Left colon (tissue), 2 donors: Measurements from ENCODE around the gene P2RX3. TPM values are rescaled to one million over a fixed set of nuclear protein-coding genes. Genes with fewer than 3 reads are reported as not detected.
"Not testable (repeated sequence)": the region's sequence is repeated elsewhere in the genome, so short reads cannot be mapped to it uniquely, and the experiment has no call there.

ENCODE experiments used
- ATAC-seq: fragments of 200-7000 bp; cut with Tn5 transposase; one replicate; pipeline ENCODE4 v1.9.1; 2020; ENCODE audit warnings: mild to moderate bottlenecking, moderate library complexity
- DNase-seq, 2 donors: peaks; one replicate each; pipeline ENCODE4 v3.0.0-alpha.2; 2020
- intact Hi-C, 2 donors: fragments of 100-400 bp; cut with DNase I in 1 of 2; cut with micrococcal nuclease in 1 of 2; formaldehyde crosslinking; loops; one replicate each; pipeline versions ENCODE4 v1.11.2 to v1.14.0; 2022; cut with DNase I, micrococcal nuclease
- total RNA-seq, 2 donors: library from RNA; stranded (reverse); fragmentation: NEBNext Ultra II Directional; extraction: Animal tissue kit (Norgen Biotek cat#: 25700); gene quantifications; one replicate each; pipeline ENCODE4 v1.2.1, GENCODE V29; 2021
- donor health status: DM: no; HTN: no; CAD: no.
- donor health status: DM: yes; HTN: yes; CAD: no.

P2RX3 gene
- total RNA-seq, 2 donors from 2014 or later: not detected

DNA sequence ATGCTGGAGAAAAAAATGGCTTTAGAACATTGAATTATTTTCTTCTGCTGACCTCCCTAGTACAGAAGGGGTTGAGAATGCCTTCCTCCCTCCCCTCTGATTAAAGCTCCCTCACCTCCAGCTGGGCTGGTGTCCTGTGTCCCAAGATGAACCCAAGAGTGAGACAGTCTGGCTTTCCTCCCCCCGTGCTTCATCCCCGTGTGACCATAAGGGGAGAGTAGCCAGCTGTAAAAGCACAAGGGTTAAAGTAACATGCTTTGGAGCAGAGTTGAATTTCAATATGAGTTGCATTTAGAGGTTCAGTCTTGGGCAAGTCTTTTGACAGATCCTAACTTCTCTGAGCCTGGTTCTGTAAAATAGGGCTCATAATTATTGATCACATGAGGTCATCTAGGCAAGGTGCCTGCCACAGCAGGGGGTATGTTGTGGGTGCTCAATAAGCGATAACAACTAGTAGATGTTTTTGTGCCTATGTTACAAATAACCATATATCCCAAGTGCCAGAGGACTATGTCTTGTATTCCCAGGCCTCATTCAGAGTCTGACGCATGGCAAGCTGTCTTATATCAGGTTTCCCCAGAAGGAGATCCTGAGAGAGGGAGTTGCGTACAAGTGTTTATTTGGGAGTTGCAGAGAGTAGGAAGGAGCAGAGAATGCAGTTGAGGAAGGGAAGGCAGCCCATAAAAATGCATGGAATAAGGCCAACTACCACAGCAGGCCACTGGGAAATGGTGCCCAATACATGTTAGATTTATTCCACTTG, 48.2 kb downstream of the P2RX3 start:
- intact Hi-C loops: no loop called here

DNA sequence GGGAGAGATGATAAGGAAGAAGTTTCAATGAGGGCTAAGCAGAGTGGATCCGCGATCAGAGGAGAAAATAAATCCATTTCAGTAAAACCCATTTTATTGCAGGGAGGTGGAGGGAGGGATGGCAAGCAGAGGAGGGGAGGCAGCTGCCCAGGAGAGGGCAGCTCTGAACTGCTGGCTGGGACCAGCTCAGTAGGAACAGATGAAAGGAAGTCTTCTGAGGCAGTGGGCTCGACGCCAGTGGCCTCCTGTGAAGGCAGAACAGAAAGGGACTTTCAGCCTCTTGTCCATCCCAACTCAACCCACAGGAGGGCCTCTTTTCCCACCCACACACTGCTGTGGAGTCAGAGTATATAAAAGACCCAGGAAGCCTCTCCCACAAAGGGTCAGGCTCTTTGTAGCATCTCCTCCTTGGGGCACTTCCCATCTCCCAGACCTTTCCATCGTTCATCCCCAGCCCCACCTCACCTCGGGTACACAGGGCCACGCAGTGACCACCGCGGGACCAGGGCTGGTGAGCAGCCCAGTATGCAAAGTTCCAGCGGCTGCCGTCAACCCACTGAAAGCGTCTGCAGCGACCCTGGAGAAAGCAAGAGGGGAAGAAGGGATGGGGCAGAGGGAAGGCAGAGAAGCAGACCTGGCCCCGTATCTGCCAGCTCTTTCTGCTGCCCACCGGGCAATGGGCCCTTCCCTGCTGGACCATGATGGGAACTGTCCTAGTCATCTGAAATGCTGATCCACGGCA, 49.3 kb downstream of the P2RX3 start:
- no peak for DNase-seq
- intact Hi-C loops: no loop called here
- no peak for ATAC-seq

More for the DNA sequence above, 48.2 kb downstream of the P2RX3 start:
- DNase-seq (no peak), ATAC-seq (no peak)

DNA sequence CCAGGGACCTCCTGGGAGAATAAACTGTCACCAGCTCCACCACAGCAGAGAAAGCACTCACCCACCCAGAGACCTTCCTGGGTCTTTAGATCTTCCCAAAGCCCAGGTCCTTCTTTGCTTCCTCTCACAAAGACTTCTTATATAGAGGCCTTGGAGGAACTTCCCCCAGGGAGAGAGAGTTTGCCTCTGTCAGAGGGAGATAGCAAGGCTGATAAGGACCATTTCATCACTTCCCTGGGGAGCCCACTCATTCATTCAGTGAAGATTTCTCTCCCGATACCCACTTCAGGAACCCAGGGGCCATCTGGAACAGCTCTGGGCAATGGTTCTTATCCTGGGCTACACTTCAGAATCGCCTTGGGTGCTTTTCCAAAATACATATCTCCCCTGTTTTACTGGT, 52.4 kb downstream of the P2RX3 start, which contains the start of gene PRG2:
Gene PRG2, minus strand, starts transcription at position 116 of the 400 bp plus-strand sequence. CDS start 706 bp downstream, outside the sequence.
- intact Hi-C loops: no loop called here
- no peak for DNase-seq
- ATAC-seq: no peak

GRCh38 chr11:57391111-57391510, 53.0 kb downstream of the P2RX3 start:
- intact Hi-C loops: no loop called here
- ATAC-seq (no peak), DNase-seq (no peak)

DNA sequence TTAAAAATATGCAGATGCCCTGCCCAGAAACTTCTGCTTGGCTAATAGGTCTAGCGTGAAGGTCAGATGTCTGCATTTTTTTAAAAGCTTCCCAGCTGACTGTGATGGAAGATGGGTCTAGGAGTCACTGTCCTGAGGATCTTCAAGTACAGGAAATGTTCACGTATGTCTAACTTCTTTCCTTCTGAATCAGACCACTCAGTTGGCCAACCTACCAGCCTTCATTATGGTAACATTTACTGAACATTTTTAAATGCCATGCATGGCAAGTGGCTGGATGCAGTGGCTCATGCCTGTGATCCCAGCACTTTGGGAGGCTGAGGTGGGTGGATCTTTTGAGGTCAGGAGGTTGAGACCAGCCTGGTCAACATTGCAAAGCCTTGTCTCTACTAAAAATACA, 53.4 kb downstream of the P2RX3 start:
- intact Hi-C loops: no loop called here
- DNase-seq (no peak), ATAC-seq (no peak)

- intact Hi-C loops: no loop called here
- no peak for DNase-seq
- no peak for ATAC-seq
Measured at GRCh38 chr11:57392066-57392762, 54.1 kb downstream of the P2RX3 start.

DNA sequence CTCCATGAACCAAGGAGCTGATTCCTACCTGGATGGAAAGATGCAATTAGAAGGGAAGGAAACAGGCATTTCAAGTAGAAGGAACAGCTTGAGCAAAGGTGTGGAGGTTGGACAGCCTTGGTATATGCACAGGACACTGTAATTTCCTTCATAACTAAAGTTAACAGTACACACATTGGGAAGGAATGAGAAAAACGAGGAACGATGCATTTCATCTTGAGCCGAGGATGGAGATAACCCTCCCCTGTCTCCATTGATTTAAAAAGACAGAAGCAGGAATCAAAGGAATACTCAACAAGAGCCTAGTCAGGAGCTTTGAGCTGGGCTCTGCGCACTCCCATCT, 54.6 kb downstream of the P2RX3 start:
- ATAC-seq (no peak), DNase-seq (no peak)
- intact Hi-C loops: no loop called here

DNA sequence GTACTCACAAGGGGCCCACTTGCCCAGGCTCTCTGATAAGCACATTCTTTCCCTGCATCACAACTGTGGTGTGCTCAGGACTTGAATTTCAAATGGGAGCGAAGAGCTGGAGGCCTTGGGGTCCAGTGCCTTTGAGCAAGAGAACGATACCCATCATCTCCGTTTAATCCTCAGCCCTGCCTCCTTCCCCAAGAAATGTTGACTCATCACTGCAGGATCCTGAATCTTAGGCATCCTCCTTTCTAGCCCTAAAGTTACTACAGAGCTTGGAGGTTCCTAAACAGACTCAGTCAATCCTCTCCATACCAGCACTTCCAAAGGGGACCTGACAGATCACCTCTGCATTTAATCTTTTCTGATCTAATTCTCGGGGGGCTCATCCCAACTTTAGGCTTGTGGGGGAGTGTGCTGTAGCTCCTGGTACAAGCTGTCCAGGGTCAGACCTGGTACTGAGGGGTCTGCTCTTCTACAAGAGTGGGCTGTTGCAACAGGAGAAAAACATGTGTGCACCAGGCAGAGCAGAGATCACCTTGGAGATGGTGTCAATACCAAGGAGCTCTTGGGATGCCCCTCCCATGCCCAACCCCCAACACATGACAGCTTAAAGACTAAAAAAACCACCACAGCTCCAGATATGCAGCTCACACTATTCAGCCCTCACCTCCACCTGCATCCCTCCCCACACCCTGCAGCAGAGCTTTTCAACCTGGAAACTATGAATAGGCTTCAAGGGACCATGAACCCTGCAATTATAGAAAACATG, 56.2 kb downstream of the P2RX3 start:
- no peak for ATAC-seq
- intact Hi-C loops: no loop called here

GRCh38 chr11:57395905-57396623, 57.9 kb downstream of the P2RX3 start:
- DNase-seq (no peak), ATAC-seq (no peak)
- intact Hi-C loops: no loop called here

More for the DNA sequence above, 56.2 kb downstream of the P2RX3 start:
- DNase-seq: no peak

- DNase-seq (no peak), ATAC-seq (no peak)
- intact Hi-C loops: no loop called here
Measured at GRCh38 chr11:57396744-57397143, 58.6 kb downstream of the P2RX3 start.

- intact Hi-C loops: no loop called here
- DNase-seq (no peak), ATAC-seq (no peak)
Measured at GRCh38 chr11:57397394-57397990, 59.3 kb downstream of the P2RX3 start.

DNA sequence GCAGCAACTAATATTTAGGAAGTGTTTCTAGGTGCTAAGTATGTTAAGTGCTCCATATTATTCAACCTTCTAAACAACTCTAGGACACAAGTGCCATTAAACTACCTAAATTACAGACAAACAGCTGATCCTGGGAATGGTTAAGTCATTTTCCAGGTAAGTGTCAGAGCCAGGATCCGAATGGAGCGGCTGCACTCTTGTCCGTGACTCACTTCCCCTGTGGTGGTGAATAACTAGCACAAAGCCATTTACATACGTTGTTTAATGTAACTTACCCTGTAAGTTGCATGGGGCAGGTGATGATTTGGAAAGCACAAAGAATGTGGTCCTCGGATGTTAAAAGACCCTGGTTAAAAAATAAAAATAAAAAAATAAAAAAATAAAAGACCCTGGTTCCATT, 61.1 kb downstream of the P2RX3 start:
- no peak for DNase-seq
- intact Hi-C loops: no loop called here
- no peak for ATAC-seq

DNA sequence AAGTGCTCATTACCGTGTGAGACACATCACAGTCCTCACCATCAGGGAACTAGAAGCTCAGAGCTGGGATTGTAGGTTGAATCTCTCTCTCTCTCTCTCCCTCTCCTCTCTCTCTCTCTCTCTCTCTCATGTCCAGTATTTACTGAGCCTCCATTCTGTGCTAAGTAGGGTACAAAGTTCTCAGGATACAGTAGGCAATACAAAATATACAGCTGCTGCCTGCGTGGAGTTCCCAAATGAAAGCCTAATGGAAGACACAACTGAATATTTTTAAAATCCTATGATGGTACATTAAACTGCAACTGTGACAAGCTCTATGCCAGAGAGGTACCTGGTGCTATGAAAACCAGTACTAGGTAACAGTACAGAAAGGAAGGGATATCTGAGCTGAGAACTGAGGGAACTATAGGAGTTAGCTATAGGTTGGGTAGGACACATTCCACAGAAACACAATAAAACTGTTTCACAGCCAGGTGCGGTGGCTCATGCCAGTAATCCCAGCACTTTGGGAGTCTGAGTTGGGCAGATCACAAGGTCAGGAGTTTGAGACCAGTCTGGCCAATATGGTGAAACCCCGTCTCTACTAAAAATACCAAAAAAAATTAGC, 61.9 kb downstream of the P2RX3 start:
- no peak for DNase-seq
- intact Hi-C loops: no loop called here
- ATAC-seq: peak; percentile 84

DNA sequence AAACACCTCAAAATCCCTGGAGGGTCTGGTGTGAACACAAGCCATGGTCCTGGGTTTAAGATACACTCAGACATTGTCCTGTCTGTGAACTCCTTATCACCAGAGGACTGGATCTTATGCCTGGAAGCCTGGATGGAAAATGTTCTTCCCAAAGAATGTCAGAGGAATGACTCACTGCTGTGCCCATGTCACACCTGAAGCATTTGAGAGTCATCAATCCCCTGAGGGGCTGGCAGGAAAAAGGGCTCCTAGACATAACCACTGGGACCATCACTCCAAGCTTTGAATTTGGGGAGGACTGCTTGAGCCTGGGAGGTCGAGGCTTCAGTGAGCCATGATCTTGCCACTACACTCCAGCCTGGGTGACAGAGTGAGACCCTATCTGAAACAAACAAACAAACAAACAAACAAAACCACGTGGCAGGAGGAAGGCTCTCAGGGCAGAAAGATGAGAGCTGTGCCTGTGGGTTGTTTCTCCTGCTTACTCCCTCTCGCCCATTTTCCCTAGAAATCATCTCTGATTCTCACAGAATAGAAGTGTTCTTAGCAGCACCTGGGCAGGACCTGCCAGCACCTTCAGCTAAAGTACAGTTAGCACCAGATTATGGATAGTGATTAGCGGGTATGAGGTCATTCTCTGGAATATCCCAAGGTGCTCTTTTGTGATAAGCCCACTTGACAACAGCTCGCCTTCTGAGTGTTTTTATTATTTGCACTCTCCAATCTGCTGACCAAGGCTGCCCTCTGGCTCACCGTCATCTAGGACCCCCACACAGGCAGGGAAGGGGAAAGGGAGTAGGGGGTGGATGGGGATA, 64.2 kb downstream of the P2RX3 start:
- DNase-seq (no peak), ATAC-seq (no peak)
- intact Hi-C loops: no loop called here

DNA sequence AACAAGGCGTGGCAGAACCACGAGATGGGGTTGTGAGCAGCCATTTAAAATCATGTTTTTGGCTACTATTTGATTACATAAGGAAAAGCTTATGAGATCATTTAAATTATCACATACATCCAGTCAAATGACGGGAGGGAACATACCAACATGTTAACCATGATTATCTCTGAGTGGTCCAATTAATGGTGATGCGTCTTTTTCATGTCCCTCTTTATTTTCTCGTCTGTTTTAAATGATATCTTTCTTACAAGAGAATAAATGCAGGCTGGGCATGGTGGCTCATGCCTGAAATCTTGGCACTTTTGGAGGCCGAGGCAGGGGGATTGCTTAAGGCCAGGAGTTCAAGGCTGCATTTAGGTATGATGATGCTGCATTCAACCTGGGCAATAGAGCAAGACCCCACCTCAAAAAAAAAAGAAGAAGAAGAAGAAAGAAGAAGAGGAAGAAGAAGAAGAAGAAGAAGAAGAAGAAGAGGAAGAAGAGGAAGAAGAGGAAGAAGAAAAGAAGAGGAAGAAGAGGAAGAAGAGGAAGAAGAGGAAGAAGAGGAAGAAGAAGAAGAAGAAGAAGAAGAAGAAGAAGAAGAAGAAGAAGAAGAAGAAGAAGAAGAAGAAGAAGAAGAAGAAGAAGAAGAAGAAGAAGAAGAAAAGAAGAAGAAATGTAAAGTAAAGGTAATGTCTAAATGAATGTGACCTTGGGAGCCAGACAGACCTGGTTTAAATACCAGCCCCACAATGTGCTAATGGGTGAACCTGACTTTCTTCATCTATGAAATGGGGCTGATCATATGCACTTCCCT, 65.0 kb downstream of the P2RX3 start:
- intact Hi-C loops, ATAC-seq, DNase-seq: not testable (repeated sequence)

GRCh38 chr11:57403802-57404147, 65.6 kb downstream of the P2RX3 start:
- no peak for DNase-seq
- intact Hi-C loops: no loop called here
- ATAC-seq: no peak
